Esophagus (tissue), 2 donors: Measurements from ENCODE around the gene GAS6. TPM values are rescaled to one million over a fixed set of nuclear protein-coding genes. Genes with fewer than 3 reads are reported as not detected.

ENCODE experiments used
- H3K27ac ChIP-seq, 2 donors: one replicate each; pipeline ENCODE4 v1.5.1; 2013; ENCODE audit warnings: low read depth in 2 of 2, mild to moderate bottlenecking in 2 of 2, inconsistent platforms in 1 of 2, low read length in 1 of 2, moderate library complexity in 1 of 2
- H3K27me3 ChIP-seq, 2 donors: one replicate each; pipeline ENCODE4 v1.6.1; 2013; ENCODE audit warnings: low read length in 2 of 2, control low read depth in 1 of 2, mild to moderate bottlenecking in 1 of 2; ENCODE audit not compliant: insufficient read depth in 2 of 2, control insufficient read depth in 1 of 2
- H3K36me3 ChIP-seq, 2 donors: one replicate each; pipeline ENCODE4 v1.6.1; 2013; ENCODE audit warnings: low read length in 1 of 2; ENCODE audit not compliant: control insufficient read depth in 2 of 2, insufficient read depth in 2 of 2
- H3K4me1 ChIP-seq, 2 donors: one replicate each; pipeline ENCODE4 v1.6.1; 2013; ENCODE audit warnings: low read length in 1 of 2; ENCODE audit not compliant: control insufficient read depth in 2 of 2, insufficient read depth in 2 of 2
- H3K4me3 ChIP-seq, 2 donors: one replicate each; pipeline ENCODE4 v1.5.1; 2013; ENCODE audit warnings: low read length in 2 of 2, mild to moderate bottlenecking in 2 of 2, low read depth in 1 of 2, moderate library complexity in 1 of 2
- H3K9me3 ChIP-seq, 2 donors: one replicate each; pipeline ENCODE4 v1.6.1; 2013; ENCODE audit warnings: mild to moderate bottlenecking in 2 of 2, low read depth in 1 of 2, low read length in 1 of 2, moderate library complexity in 1 of 2; ENCODE audit not compliant: control insufficient read depth in 2 of 2, insufficient read depth in 1 of 2
- WGBS, 2 donors: extraction: QIAGEN DNeasy Blood & Tissue Kit; methylation state at CpG; one replicate each; pipeline ENCODE4 v1.1.7; 2013; 5-methylcytosine and 5-hydroxymethylcytosine counted together
- polyA plus RNA-seq, 2 donors: library from polyadenylated mRNA; stranded (reverse); fragments of 200-250 nt; gene quantifications; one replicate each; pipeline ENCODE4 v1.2.3, GENCODE V29; 2013
- donor health status: healthy with polysubstance abuse.
- donor health status: Bipolar disorder and iron deficiency.

The GAS6 gene
- polyA plus RNA-seq, 2 donors: 47.3 to 56.5 TPM

- H3K27ac ChIP-seq: peak overlapping the region; percentile 41 to 86
Measured at GRCh38 chr13:113902986-113903775, 39.3 kb upstream of the GAS6 start.

GRCh38 chr13:113902481-113902880 lies 38.6 kb upstream of the GAS6 start:
- WGBS, 2 donors: 75 to 76% methylated on average over 2 of the region's 2 CpGs
- no peaks in the 10 kb centered on the region for H3K4me1 ChIP-seq
- no peaks in the 10 kb centered on the region for H3K36me3 ChIP-seq
- H3K4me3 ChIP-seq: no peak overlapping the region
- no peaks in the 10 kb centered on the region for H3K27me3 ChIP-seq
- H3K27ac ChIP-seq: no peak overlapping the region
- H3K9me3 ChIP-seq: no peaks in the 10 kb centered on the region

More at GRCh38 chr13:113902986-113903775, 39.3 kb upstream of the GAS6 start:
- Histone ChIP-seq H3K36me3 (no peaks in the 10 kb centered on the region), H3K9me3 (no peaks in the 10 kb centered on the region), H3K4me3 (no peak overlapping the region), H3K4me1 (no peaks in the 10 kb centered on the region), H3K27me3 (no peaks in the 10 kb centered on the region)
- WGBS, 2 donors: 78 to 83% methylated on average over 20 of the region's 20 CpGs

- 83 to 86% methylated on average over 9 of the region's 9 CpGs for WGBS, 2 donors
- Histone ChIP-seq H3K4me1 (no peaks in the 10 kb centered on the region), H3K36me3 (no peaks in the 10 kb centered on the region), H3K27me3 (no peaks in the 10 kb centered on the region), H3K27ac (peak overlapping the region; percentile 40 to 70), H3K9me3 (no peaks in the 10 kb centered on the region), H3K4me3 (no peak overlapping the region)
Measured at GRCh38 chr13:113901642-113902041, 37.8 kb upstream of the GAS6 start.

- H3K36me3 ChIP-seq: no peaks in the 10 kb centered on the region
- H3K4me3 ChIP-seq: no peak overlapping the region
- 74 to 80% methylated on average over 7 of the region's 7 CpGs for WGBS, 2 donors
- no peaks in the 10 kb centered on the region for H3K27me3 ChIP-seq
- peak overlapping the region; percentile 40 to 70 for H3K27ac ChIP-seq
- no peaks in the 10 kb centered on the region for H3K9me3 ChIP-seq
- H3K4me1 ChIP-seq: no peaks in the 10 kb centered on the region
Measured at GRCh38 chr13:113901231-113901630, 37.4 kb upstream of the GAS6 start.

- Histone ChIP-seq H3K27ac (no peak overlapping the region), H3K9me3 (no peaks in the 10 kb centered on the region), H3K27me3 (no peaks in the 10 kb centered on the region), H3K4me1 (no peaks in the 10 kb centered on the region), H3K4me3 (no peak overlapping the region), H3K36me3 (no peaks in the 10 kb centered on the region)
- WGBS, 2 donors: 82 to 88% methylated on average over 10 of the region's 10 CpGs
Measured at GRCh38 chr13:113900646-113901045, 36.8 kb upstream of the GAS6 start.

GRCh38 chr13:113898391-113898790 lies 34.5 kb upstream of the GAS6 start:
- H3K27ac ChIP-seq: no peak overlapping the region
- H3K4me1 ChIP-seq: no peaks in the 10 kb centered on the region
- 92 to 95% methylated on average over 15 of the region's 15 CpGs for WGBS, 2 donors
- no peaks in the 10 kb centered on the region for H3K36me3 ChIP-seq
- no peaks in the 10 kb centered on the region for H3K27me3 ChIP-seq
- no peaks in the 10 kb centered on the region for H3K9me3 ChIP-seq
- H3K4me3 ChIP-seq: no peak overlapping the region

GRCh38 chr13:113897966-113898365 lies 34.1 kb upstream of the GAS6 start:
- H3K36me3 ChIP-seq: no peaks in the 10 kb centered on the region
- H3K4me3 ChIP-seq: no peak overlapping the region
- H3K27me3 ChIP-seq: no peaks in the 10 kb centered on the region
- no peaks in the 10 kb centered on the region for H3K9me3 ChIP-seq
- 84 to 86% methylated on average over 4 of the region's 4 CpGs for WGBS, 2 donors
- H3K27ac ChIP-seq: no peak overlapping the region
- H3K4me1 ChIP-seq: no peaks in the 10 kb centered on the region

GRCh38 chr13:113897161-113897560 lies 33.3 kb upstream of the GAS6 start:
- WGBS, 2 donors: 62 to 72% methylated on average over 4 of the region's 4 CpGs
- Histone ChIP-seq H3K4me3 (no peak overlapping the region), H3K4me1 (no peaks in the 10 kb centered on the region), H3K9me3 (no peaks in the 10 kb centered on the region), H3K27me3 (no peaks in the 10 kb centered on the region), H3K27ac (no peak overlapping the region), H3K36me3 (no peaks in the 10 kb centered on the region)

GRCh38 chr13:113895436-113895835 lies 31.6 kb upstream of the GAS6 start:
- H3K27me3 ChIP-seq: no peaks in the 10 kb centered on the region
- no peaks in the 10 kb centered on the region for H3K4me1 ChIP-seq
- no peaks in the 10 kb centered on the region for H3K36me3 ChIP-seq
- no peaks in the 10 kb centered on the region for H3K9me3 ChIP-seq
- 79 to 87% methylated on average over 1 of the region's 1 CpG for WGBS, 2 donors
- no peak overlapping the region for H3K4me3 ChIP-seq
- no peak overlapping the region for H3K27ac ChIP-seq
